GM12801 (cell line): ENCODE measurements around the gene IPCEF1.

Experiments
- CTCF ChIP-seq: IDR thresholded peaks from one replicate; pipeline ENCODE4 v1.5.1; 2011; ENCODE audit warnings: control low read depth; ENCODE audit not compliant: insufficient read length; ENCODE audit errors: extremely low read depth

Gene IPCEF1

GRCh38 chr6:154395878-154396277 lies 39.3 kb upstream of the IPCEF1 start:
- no peak for TF ChIP-seq CTCF

GRCh38 chr6:154395316-154395715 lies 38.7 kb upstream of the IPCEF1 start:
- TF ChIP-seq CTCF = no peak

- no peak for TF ChIP-seq CTCF
Observed at GRCh38 chr6:154394571-154394970, 38.0 kb upstream of the IPCEF1 start.

GRCh38 chr6:154390034-154390433 lies 33.4 kb upstream of the IPCEF1 start:
- TF ChIP-seq CTCF = no peak

GRCh38 chr6:154388803-154389202 lies 32.2 kb upstream of the IPCEF1 start:
- no peak for TF ChIP-seq CTCF

- no peak for TF ChIP-seq CTCF
Observed at GRCh38 chr6:154386848-154387717, 30.5 kb upstream of the IPCEF1 start.

- TF ChIP-seq CTCF = no peak
Observed at GRCh38 chr6:154384191-154384590, 27.6 kb upstream of the IPCEF1 start.
